ENCODE results near the gene ERAL1.
"Not testable (repeated sequence)": the region's sequence is repeated elsewhere in the genome, so short reads cannot be mapped to it uniquely, and the experiment has no call there.

Gene ERAL1

GRCh38 chr17:28828294-28829040 lies 26.3 kb upstream of the ERAL1 start:
- H3K9me3 ChIP-seq (ENCODE audit: severe bottlenecking) = no peaks in the 10 kb centered on the region
- DNase-seq = no peak
- no peak overlapping the region for H3K4me3 ChIP-seq (ENCODE audit: low read depth, low read length)
- H3K36me3 ChIP-seq = peaks cover 7% of the 10 kb centered on the region
- H3K27me3 ChIP-seq (ENCODE audit: insufficient read depth, low read depth, severe bottlenecking) = no peaks in the 10 kb centered on the region
- no peak for TF ChIP-seq CTCF (IDR thresholded peaks at IDR 0.05; ENCODE audit: low read depth, low read length)
- no peak overlapping the region for H3K27ac ChIP-seq

DNA sequence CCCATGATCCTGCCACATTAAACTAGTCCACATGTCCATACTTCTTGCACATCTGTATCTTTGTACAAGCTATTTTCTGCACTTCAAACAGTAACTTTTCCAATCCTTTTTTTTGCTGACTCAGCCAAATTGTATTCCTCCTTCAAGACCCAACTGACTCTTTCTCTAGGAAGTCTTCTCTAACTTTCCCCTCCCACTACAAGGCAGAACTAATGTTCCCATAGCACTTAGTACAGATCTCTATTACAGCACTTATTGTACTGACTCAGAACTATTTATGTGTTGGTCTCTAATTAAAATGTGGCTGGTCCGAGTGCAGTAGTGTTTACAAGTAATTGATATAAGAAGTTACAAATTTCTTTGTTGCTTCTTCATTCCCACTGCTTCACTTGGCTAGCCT lies 20.4 kb upstream of the ERAL1 start:
- no peak overlapping the region for H3K4me3 ChIP-seq (ENCODE audit: low read depth, low read length)
- peaks cover 13% of the 10 kb centered on the region for H3K36me3 ChIP-seq
- H3K27ac ChIP-seq = no peak overlapping the region
- no peaks in the 10 kb centered on the region for H3K27me3 ChIP-seq (ENCODE audit: insufficient read depth, low read depth, severe bottlenecking)
- TF ChIP-seq CTCF (IDR thresholded peaks at IDR 0.05; ENCODE audit: low read depth, low read length) = no peak
- DNase-seq = no peak
- H3K9me3 ChIP-seq (ENCODE audit: severe bottlenecking) = no peaks in the 10 kb centered on the region

- DNase-seq = not testable (repeated sequence)
Observed at GRCh38 chr17:28836541-28836940, 18.3 kb upstream of the ERAL1 start.

DNA sequence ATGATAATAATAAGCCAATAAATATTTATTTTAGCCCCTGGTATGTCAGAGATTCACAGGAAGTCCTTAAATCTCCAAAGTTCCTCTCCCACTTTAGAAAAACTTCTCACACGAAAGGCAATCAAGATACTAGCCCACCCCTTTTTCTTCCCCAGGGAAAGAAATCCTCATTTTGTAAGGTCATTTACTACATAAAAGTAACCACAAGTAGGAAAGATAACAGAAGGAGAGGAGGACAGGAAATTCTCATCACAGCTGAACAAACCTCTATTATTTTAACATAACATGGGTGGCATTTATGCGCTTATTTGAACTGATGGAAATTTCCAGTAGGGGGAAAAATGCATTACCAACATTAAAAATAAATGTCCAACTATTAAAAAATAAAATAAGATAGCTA lies 15.6 kb upstream of the ERAL1 start:
- Histone ChIP-seq H3K27ac (no peak overlapping the region), H3K9me3 (ENCODE audit: severe bottlenecking) (no peaks in the 10 kb centered on the region), H3K27me3 (ENCODE audit: insufficient read depth, low read depth, severe bottlenecking) (no peaks in the 10 kb centered on the region), H3K4me3 (ENCODE audit: low read depth, low read length) (no peak overlapping the region), H3K36me3 (peaks cover 9% of the 10 kb centered on the region)
- no peak for DNase-seq
- no peak for TF ChIP-seq CTCF (IDR thresholded peaks at IDR 0.05; ENCODE audit: low read depth, low read length)

More at GRCh38 chr17:28836541-28836940, 18.3 kb upstream of the ERAL1 start:
- H3K9me3 ChIP-seq (ENCODE audit: severe bottlenecking); H3K4me3 ChIP-seq (ENCODE audit: low read depth, low read length); H3K27ac ChIP-seq; H3K27me3 ChIP-seq (ENCODE audit: insufficient read depth, low read depth, severe bottlenecking): not testable (repeated sequence)
- peaks cover 13% of the 10 kb centered on the region for H3K36me3 ChIP-seq

DNA sequence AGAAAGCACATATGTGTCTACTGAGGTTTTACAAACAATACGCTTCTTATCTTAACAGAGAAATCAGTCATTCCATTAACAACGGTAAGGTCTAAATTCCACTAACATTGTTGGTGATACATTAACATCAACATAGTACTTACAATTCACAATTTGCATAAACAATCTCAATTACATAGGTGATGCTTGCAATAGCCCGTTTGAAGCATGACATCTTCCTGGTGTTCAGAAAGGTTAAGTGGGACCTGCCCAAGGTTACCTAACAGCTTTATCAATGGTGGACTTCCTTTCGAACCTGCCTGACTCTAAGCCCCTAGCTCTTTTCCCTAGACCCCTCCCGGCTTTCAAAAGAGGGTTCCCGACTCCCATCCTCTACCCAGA lies 12.9 kb upstream of the ERAL1 start:
- H3K4me3 ChIP-seq (ENCODE audit: low read depth, low read length) = peak overlapping the region; percentile 72
- no peak for TF ChIP-seq CTCF (IDR thresholded peaks at IDR 0.05; ENCODE audit: low read depth, low read length)
- H3K27me3 ChIP-seq (ENCODE audit: insufficient read depth, low read depth, severe bottlenecking) = no peaks in the 10 kb centered on the region
- H3K9me3 ChIP-seq (ENCODE audit: severe bottlenecking) = no peaks in the 10 kb centered on the region
- no peak for DNase-seq
- H3K36me3 ChIP-seq = peaks cover 6% of the 10 kb centered on the region; the same call in 1 of the 2 replicates
- H3K27ac ChIP-seq = peak overlapping the region; percentile 75

DNA sequence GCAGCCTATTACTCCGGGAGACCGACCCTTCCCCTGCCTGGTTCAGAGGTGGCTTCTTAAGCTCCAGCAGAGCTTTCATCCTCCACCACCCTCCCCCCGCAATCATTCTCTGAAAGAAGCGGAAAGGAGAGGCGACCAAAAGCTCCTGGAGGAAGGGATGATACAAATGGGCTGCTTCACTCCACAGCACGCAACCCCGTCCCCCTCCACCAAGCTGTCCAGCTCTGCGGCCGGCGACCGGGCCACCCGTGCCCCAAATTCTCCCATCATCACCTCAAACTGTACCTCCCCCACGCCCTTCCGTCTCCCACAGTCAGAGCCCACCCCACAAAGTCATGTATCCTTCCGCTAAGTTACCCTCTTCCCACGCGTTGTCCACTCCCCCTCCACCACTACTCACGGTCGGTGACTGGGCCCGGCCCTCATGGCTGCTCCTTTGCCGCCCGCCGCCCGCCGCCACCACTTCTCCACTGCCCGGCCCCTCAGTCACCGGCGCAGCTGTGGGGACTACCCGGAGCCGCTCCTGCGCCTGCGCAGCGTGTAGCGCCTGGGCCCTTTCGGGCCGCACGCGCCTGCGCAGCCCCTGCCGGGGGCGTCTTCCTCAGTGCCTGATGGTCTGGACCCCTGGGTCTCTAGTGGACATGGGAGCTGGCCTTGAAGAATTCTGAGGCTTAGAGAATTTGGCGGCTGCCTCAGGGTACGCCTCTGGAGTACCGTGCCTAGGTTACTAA lies 12.4 kb upstream of the ERAL1 start, which contains the start of gene FAM222B:
Gene FAM222B, minus strand, starts transcription at position 509 of the 731 bp plus-strand sequence. CDS start 76,123 bp downstream, outside the sequence.
- TF ChIP-seq CTCF (IDR thresholded peaks at IDR 0.05; ENCODE audit: low read depth, low read length) = no peak
- peak within 1 kb of the TSS; percentile 72 for H3K4me3 ChIP-seq (ENCODE audit: low read depth, low read length)
- DNase-seq = peak; percentile 90
- H3K36me3 ChIP-seq = peaks cover 6% of the 10 kb centered on the region; the same call in 1 of the 2 replicates
- no peaks in the 10 kb centered on the region for H3K27me3 ChIP-seq (ENCODE audit: insufficient read depth, low read depth, severe bottlenecking)
- H3K9me3 ChIP-seq (ENCODE audit: severe bottlenecking) = no peaks in the 10 kb centered on the region
- H3K27ac ChIP-seq = peak within 1 kb of the TSS; percentile 75
